AG09319 (cell line): Measurements from ENCODE around the gene TP53BP1.

Experiments used
- DNase-seq: peaks from one replicate; pipeline ENCODE4 v3.0.0-alpha.2; 2010; ENCODE audit warnings: low read depth; ENCODE audit errors: extremely low read depth
- TF ChIP-seq, protein P1 (sequence below): IDR thresholded peaks from 2 replicates; pipeline ENCODE4 v1.5.1; 2011; ENCODE audit warnings: low read depth, mild to moderate bottlenecking, inconsistent platforms, low read length, moderate library complexity

The TP53BP1 gene

DNA sequence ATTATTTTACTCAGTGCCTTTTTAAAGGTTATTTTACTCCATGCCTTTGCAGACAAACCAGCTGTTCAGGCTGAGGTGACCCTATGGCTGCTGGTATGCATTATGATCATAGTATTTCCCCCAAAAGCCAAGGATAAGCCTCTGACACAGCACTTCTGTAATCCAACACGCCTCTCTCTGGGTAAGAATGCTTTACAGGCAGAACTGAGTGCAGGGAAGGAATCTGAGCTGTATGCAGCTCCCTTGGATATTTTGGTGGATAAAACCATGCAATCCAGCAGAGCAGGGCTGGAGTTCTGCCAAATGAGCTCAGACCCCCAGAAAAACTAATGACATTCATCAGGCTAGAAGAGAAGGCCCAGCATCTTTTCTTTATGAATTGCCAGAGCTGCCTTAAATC lies 12.8 kb upstream of the TP53BP1 start:
- TF ChIP-seq, protein P1, sequence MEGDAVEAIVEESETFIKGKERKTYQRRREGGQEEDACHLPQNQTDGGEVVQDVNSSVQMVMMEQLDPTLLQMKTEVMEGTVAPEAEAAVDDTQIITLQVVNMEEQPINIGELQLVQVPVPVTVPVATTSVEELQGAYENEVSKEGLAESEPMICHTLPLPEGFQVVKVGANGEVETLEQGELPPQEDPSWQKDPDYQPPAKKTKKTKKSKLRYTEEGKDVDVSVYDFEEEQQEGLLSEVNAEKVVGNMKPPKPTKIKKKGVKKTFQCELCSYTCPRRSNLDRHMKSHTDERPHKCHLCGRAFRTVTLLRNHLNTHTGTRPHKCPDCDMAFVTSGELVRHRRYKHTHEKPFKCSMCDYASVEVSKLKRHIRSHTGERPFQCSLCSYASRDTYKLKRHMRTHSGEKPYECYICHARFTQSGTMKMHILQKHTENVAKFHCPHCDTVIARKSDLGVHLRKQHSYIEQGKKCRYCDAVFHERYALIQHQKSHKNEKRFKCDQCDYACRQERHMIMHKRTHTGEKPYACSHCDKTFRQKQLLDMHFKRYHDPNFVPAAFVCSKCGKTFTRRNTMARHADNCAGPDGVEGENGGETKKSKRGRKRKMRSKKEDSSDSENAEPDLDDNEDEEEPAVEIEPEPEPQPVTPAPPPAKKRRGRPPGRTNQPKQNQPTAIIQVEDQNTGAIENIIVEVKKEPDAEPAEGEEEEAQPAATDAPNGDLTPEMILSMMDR: no peak
- DNase-seq: peak; percentile 40

DNA sequence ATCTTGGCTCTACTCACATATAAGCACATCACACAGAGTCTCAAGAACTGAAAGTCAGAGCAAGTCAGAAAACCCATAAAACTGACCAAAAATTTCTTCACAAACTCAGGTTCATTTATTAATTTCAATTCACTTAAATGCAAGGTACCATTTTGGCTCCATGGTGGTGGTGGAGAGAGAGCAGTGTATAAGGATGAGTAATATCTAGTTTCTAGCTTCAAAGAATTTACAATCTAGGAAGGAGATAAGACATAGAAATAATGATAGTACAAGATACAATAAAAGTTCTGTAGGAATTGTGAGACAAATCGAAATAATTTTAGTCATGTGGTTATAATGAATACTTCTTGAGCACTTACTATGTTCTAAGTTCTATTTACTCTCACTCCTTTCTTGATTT lies 6.7 kb upstream of the TP53BP1 start:
- DNase-seq: no peak
- TF ChIP-seq, protein P1: no peak

DNA sequence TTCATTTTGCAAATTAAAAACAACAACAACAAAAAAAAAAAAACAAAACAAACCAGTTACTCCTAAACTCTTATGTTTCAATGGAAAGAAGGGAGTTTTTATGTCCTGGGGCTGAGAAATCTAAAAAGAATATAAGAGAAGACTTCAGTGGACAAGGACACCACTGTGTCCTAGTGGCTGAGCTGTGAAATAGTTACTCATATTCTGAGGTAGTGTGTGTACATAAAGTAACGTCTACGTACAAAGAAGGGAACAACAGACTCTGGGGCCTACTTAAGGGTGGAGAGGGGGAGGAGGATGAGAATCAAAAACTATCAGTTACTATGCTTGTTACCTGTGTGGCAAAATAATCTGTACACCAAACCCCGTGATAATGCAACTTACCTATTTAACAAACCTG lies 6.0 kb upstream of the TP53BP1 start:
- DNase-seq: no peak
- TF ChIP-seq, protein P1: no peak

DNA sequence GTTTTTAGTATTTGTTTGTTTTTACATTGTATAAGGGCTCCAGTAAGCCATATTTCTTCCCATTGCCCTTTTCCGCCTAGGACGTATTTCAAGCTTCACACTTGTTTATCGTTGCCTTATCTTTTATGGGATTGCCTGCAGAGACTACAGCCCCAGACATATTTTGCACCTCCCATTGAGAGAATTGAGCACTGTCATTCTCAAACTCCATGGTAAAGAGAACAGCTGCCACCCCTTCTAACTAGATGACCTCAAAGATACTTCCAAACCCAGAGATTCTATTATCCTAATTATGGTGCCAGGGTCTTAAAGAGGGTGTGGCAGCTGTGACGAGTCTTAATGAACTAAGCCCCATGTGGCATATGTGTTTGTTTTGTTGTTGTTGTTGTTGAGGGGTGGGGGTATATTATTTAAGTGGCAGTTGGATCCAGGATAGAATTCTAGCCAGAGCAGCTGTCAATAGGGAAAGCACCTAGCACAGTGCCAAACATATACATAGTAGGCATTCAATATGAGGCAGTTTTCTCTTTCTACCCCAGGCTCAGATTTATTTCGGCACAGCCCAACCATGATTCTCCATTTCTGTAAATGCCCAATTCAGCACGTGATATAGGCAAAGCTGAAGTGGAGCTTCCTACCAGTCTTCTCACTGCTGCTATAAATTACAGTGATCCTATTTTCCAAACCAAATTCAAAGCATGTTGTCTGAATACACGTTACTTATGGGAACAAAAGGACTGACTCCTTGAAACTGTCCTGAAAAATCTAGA lies 932 bp upstream of the TP53BP1 start:
- no peak for DNase-seq
- TF ChIP-seq, protein P1: no peak

DNA sequence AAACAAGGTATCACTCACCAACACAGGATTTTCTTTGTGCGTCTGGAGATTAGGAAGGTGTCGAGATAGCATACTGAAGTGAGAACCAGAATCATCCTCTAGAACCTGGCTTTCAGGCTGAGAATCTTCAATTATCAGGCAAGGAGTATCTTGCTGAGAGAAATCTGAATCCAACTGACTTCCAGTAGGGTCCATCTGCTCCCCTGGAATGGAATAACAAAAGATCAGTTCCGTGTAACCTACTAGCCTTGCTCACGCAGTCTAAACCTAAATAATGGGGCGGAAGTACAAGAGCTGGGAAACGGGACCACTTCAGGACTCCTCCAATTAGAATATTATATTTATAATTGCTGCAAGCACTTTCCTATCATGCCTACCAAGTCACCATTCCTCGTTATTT lies 690 bp downstream of the TP53BP1 start:
- DNase-seq: no peak
- TF ChIP-seq, protein P1: no peak

DNA sequence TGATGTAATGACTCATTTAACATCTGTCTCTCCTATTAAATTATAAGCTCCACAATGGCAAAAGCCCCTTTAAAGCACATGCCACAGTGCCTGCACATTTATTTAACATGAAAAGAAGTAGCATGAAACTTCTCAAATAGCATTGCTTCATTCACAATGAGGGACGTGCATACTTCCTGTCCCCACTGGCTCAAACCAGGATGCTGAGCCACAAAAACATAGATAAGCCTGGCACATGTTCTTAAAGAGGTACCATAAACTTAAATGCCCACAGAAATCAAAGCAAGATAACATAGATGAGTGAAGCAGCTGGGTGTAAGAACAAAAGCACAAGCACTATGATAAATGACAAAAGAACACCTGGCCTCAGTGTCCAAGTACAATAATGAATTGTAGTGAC lies 3.8 kb downstream of the TP53BP1 start:
- TF ChIP-seq, protein P1: no peak
- no peak for DNase-seq

DNA sequence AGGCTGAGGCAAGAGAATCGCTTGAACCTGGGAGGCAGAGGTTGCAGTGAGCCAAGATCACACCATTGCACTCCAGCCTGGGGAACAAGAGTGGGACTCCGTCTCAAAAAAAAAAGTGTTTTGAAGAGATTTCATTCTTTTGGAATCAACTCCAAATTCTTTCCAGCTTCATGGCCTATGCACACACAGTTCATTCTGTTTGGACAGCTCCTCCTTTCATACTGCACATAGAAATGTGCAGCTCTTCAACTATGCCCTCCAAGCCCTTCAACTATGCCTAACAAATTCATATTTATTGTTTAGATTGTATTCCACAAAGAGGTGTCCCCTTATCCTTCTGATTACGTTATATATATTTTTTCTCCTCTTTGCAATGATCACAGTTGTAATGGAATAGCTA lies 4.2 kb downstream of the TP53BP1 start:
- TF ChIP-seq, protein P1: no peak
- no peak for DNase-seq
